GM12891 (cell line): ENCODE results near the gene C1orf74.

Experiments
- DNase-seq: peaks from one replicate; pipeline ENCODE4 v3.0.0; 2011; ENCODE audit warnings: low spot score; ENCODE audit not compliant: insufficient read length
- FAIRE-seq: peaks from 2 replicates; lab custom pipeline; 2011; peaks lifted over from hg19 to GRCh38; lab: Jason Lieb, UNC
- PAX5 ChIP-seq: IDR thresholded peaks from 2 replicates; pipeline ENCODE4 v1.6.1; 2011; ENCODE audit warnings: low read length, moderate library complexity, mild to moderate bottlenecking; ENCODE audit not compliant: insufficient read depth, severe bottlenecking
- POLR2A ChIP-seq: IDR thresholded peaks from 2 replicates; pipeline ENCODE4 v1.6.1; 2011; ENCODE audit warnings: low read depth, low read length, control low read depth
- POLR2AphosphoS5 ChIP-seq: IDR thresholded peaks from 2 replicates; pipeline ENCODE4 v1.6.1; 2011; ENCODE audit warnings: low read depth, low read length, control low read depth
- POU2F2 ChIP-seq: IDR thresholded peaks from 2 replicates; pipeline ENCODE4 v1.6.1; 2011; ENCODE audit warnings: low read depth, mild to moderate bottlenecking, control low read depth, low read length, moderate library complexity
- SPI1 ChIP-seq: IDR thresholded peaks from 2 replicates; pipeline ENCODE4 v1.6.1; 2011; ENCODE audit warnings: low read depth, low read length, control low read depth
- TAF1 ChIP-seq: IDR thresholded peaks from 2 replicates; pipeline ENCODE4 v1.6.1; 2011; ENCODE audit warnings: low read depth, low read length, control low read depth

Gene C1orf74

DNA sequence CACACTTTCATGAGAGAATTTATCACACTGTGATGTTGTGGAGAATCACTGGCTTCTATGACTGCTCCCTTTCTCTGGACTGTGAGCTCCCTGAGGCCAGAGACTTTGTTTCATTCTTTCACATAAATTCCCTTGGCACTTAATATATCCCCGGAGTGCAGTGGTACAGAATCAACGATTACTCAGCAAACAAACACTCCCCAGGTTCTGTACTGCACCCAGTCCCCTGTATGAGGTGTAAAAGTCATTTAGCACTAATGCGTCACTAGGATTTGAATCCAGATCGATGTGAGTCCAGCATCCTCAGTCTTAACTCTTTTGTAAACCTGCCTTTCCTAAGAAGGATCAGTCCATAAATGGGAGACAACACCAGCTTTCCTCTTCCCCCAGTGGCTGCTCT is 36.6 kb upstream of the C1orf74 start:
- FAIRE-seq (no peak), DNase-seq (no peak)
- TF ChIP-seq POLR2AphosphoS5 (no peak), TAF1 (no peak), SPI1 (no peak), PAX5 (no peak), POU2F2 (no peak), POLR2A (no peak)

DNA sequence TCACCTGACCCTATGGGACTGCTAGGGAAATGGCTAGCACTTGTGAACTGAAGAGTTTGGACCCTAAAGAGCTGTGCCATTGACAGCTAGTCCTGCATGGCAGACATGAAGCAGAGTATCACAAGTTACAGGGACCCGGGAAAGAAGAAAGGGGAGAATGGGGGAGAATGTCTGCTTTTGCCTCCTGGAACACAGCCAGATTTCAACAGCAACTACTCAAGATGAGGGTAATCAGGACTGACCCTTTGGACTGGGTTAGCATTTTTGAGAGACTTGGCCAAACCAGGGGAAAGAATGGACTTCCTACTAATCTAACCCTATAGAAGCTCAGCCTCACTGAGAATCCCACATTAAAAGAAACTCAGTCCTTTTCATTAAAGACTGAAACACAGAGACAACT is 34.7 kb upstream of the C1orf74 start:
- FAIRE-seq (no peak), DNase-seq (no peak)
- TF ChIP-seq POLR2AphosphoS5 (no peak), TAF1 (no peak), POLR2A (no peak), PAX5 (no peak), SPI1 (no peak), POU2F2 (no peak)

DNA sequence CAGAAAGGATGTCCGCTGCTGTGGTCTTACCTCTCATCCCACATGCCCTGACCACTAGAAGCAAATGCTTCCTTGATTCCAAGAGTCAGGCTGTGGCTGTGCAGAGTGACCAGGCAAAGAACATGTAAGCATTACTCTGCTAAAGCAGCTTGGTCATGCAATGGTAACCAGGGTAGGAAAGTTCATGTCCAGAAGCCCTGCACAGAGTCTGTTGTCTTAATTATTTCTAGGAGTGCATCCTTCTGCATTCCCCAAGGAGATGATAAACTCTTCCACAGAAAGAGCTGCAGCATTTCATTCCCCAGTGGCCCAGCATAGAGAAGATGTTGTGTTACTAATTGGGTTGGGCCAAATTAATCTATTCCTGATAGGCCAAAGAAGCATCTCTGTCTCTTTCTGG is 33.3 kb upstream of the C1orf74 start:
- DNase-seq = no peak
- no peak for TF ChIP-seq SPI1
- TF ChIP-seq POLR2AphosphoS5 = no peak
- TF ChIP-seq PAX5 = no peak
- TF ChIP-seq TAF1 = no peak
- TF ChIP-seq POLR2A = no peak
- TF ChIP-seq POU2F2 = no peak
- no peak for FAIRE-seq

DNA sequence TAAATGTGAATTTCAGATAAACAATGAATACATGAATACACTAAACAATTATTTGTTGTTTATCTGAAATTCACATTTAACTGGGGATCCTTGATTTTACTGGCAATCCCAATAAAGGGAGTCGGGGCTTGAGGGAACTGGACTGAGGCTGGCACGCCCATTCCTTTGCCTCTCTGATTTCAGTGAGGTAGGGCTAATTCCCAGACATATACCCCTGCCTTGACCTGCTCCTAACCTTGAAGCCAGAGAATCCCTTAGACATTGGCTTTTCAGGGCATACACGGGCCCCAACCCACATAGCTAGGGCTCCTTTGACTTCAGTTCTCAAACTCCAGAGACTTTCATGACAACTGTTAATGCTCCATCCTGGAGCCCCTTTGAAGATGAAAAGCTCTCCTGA is 32.6 kb upstream of the C1orf74 start:
- DNase-seq = no peak
- TF ChIP-seq PAX5 (no peak), TAF1 (no peak), POU2F2 (no peak), POLR2A (no peak), SPI1 (no peak), POLR2AphosphoS5 (no peak)
- no peak for FAIRE-seq

DNA sequence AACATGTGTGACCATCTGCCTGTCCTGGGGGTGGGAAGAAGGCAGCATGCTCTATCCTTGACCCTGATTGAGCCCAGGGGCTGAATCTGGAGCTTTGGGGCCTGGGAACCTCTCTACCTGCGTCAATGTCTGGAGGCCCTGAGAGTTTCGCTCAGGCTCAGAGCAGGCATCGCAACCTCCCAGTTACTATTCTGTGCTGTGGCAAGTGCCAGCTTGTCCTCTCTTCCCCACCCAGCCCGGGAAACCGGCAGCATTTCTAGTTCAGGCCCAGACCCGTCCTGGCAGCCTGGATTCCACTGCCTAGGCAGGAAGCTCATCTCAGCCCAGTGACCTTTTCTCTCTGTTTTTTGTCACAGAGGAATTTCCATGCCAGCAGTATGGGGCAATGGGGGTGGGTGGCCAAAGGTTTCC is 31.6 kb upstream of the C1orf74 start:
- FAIRE-seq = no peak
- DNase-seq = no peak
- no peak for TF ChIP-seq PAX5
- TF ChIP-seq POLR2A = no peak
- TF ChIP-seq TAF1 = no peak
- no peak for TF ChIP-seq POU2F2
- TF ChIP-seq POLR2AphosphoS5 = no peak
- no peak for TF ChIP-seq SPI1

DNA sequence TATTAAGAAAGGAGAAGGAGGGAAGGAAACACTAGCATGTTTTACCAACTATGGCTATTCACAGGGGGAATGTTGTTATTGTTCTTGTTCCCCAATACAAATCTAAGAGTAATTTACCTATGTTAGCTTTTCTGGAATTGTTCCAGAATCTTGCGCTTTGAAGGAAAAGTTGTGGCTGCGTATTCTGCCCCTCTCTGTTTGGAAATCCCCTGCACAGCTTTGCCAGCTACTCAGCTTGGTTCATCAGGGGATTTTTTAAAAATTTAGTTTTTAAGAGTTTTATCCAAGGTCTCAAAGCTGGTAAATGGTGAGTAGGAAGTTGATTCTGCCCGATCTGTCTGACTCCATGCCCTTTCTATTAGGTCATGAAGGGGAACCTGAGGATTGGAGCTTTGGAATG is 31.1 kb upstream of the C1orf74 start:
- no peak for TF ChIP-seq TAF1
- TF ChIP-seq POLR2A = no peak
- TF ChIP-seq POU2F2 = no peak
- TF ChIP-seq POLR2AphosphoS5 = no peak
- no peak for TF ChIP-seq PAX5
- TF ChIP-seq SPI1 = no peak
- FAIRE-seq (no peak), DNase-seq (no peak)

DNA sequence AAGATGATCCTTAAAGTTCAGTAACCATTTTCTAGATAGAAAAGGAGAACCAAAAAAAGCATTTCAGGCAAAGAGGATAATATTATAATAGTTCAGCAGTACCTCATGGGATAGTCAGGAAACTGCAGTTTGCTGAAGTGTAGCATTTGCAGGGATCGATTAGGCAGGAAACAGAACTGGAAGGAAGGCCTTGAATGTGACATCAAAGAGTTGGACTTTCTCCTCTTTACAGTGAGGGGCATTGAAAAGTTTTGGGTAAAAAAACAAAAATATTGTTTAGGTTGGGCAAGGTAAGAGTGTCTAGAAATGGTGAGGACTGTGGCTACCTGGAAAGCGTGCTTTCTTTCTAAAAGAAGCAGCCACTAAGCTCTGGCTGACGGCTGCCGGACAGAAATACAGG is 29.5 kb upstream of the C1orf74 start:
- DNase-seq (no peak), FAIRE-seq (no peak)

DNA sequence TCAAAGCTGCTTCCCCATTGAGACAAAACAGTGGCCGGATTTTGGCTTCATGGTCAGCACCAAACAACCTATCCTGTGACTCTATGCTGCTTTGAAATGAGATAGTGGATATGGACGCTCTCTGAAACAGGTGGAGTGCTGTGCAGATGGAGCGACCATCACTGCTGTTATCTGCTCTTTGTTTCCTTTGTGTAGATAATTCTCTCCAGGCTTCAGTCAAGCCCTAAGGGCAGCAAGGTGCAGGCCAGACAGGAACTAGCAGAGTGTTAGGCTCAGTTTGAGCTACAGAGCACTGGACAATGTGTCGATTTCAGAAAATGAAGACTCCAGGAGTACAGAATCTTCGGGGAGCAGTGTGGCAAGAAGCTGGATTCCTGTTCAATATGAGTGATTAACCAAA is 26.4 kb upstream of the C1orf74 start:
- FAIRE-seq = no peak
- TF ChIP-seq PAX5 = no peak
- no peak for TF ChIP-seq TAF1
- TF ChIP-seq SPI1 = no peak
- no peak for DNase-seq

More for the DNA sequence above, 29.5 kb upstream of the C1orf74 start:
- TF ChIP-seq PAX5 (no peak), POLR2AphosphoS5 (no peak), TAF1 (no peak), POLR2A (no peak), POU2F2 (no peak), SPI1 (no peak)

DNA sequence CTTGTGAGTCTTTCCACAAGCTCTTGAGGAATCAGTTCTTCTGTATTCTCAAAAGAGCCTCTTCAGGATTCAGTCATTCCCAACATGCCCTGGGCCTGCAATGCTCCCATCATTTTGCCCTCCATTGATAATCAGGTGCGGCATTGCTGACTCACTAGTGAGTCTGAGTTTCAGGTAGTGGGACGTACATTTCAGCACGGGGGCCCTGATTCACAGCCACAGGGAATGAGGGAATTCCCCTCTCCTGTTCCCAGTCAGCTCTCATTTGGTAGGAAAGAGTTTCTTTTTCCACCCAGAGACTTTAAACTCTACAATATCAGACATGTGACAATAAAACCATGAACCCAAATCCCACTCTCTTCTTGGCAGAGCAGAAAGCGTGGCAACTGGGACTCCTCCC is 25.3 kb upstream of the C1orf74 start:
- TF ChIP-seq POLR2AphosphoS5 (no peak), POU2F2 (no peak), PAX5 (no peak), TAF1 (no peak), SPI1 (no peak), POLR2A (no peak)
- FAIRE-seq = no peak
- no peak for DNase-seq

DNA sequence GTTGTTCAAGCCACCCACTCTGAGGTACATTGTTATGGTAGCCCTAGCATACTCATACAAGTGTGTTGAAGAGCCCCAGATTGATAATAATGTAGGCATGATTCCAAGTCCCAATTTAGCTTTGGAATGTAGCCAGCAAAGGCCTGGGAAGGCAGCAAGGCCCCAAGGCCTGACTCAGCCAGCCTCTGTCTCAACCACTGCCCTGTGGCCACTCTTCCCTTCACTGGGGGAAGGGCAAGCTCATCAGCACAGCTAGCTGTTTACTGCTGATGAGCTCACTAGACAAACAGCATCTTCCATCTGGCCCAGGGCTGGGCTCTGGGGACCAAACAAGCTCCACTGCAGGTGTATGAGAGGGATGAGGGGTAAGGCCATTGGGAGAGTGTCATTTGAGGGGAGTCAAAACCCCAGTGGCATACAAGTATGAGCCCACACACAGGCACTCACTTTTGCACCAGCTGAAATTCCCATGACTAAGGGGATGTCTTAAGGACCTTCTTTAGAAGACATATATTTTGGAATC is 23.8 kb upstream of the C1orf74 start:
- FAIRE-seq = no peak
- DNase-seq = no peak
- TF ChIP-seq SPI1 (no peak), TAF1 (no peak), POU2F2 (no peak), POLR2AphosphoS5 (no peak), POLR2A (no peak), PAX5 (no peak)

DNA sequence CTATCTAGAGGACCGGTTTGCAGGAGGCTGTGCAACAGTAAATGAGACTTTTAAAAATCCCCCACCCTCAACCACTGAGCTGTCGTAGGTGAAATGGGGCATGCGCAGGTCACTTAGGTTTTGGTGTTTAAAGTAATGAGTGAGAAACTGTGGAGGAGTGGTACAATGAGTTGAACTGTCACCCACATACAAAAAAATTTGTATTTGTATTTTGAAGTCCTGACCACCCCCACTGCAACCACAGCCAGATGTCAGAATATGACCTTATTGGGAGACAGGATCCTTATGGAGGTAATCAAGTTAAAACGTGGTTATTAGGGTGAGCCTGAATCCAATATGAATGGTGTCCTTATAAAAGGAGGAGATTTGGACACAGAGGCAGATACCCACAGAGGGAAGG is 23.1 kb upstream of the C1orf74 start:
- no peak for TF ChIP-seq PAX5
- no peak for TF ChIP-seq POU2F2
- no peak for TF ChIP-seq POLR2A
- no peak for TF ChIP-seq POLR2AphosphoS5
- TF ChIP-seq SPI1 = no peak
- TF ChIP-seq TAF1 = no peak
- FAIRE-seq (no peak), DNase-seq (no peak)
